Measurements from ENCODE around the gene ASB11.

GRCh38 chrX:15340867-15341266 is 25.4 kb upstream of the ASB11 start:
- no peak for TF ChIP-seq POLR2A (IDR thresholded peaks at IDR 0.05)
- TF ChIP-seq, protein P1, sequence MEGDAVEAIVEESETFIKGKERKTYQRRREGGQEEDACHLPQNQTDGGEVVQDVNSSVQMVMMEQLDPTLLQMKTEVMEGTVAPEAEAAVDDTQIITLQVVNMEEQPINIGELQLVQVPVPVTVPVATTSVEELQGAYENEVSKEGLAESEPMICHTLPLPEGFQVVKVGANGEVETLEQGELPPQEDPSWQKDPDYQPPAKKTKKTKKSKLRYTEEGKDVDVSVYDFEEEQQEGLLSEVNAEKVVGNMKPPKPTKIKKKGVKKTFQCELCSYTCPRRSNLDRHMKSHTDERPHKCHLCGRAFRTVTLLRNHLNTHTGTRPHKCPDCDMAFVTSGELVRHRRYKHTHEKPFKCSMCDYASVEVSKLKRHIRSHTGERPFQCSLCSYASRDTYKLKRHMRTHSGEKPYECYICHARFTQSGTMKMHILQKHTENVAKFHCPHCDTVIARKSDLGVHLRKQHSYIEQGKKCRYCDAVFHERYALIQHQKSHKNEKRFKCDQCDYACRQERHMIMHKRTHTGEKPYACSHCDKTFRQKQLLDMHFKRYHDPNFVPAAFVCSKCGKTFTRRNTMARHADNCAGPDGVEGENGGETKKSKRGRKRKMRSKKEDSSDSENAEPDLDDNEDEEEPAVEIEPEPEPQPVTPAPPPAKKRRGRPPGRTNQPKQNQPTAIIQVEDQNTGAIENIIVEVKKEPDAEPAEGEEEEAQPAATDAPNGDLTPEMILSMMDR (IDR thresholded peaks at IDR 0.05 in 8 of 11, conservative IDR thresholded peaks at IDR 0.05 in 3 of 11): no peak
- TF ChIP-seq POLR2AphosphoS5 (IDR thresholded peaks at IDR 0.05): no peak

Data from spleen (tissue), 7 donors.